NK-92 (cell line): ENCODE data around the gene BCAT1.
"Not testable (repeated sequence)": the region's sequence is repeated elsewhere in the genome, so short reads cannot be mapped to it uniquely, and the experiment has no call there.

Source experiments
- DNase-seq: peaks from one replicate; lab custom pipeline; 2025; ENCODE audit not compliant: unreplicated experiment; lab: John Stamatoyannopoulos, UW

The BCAT1 gene

DNA sequence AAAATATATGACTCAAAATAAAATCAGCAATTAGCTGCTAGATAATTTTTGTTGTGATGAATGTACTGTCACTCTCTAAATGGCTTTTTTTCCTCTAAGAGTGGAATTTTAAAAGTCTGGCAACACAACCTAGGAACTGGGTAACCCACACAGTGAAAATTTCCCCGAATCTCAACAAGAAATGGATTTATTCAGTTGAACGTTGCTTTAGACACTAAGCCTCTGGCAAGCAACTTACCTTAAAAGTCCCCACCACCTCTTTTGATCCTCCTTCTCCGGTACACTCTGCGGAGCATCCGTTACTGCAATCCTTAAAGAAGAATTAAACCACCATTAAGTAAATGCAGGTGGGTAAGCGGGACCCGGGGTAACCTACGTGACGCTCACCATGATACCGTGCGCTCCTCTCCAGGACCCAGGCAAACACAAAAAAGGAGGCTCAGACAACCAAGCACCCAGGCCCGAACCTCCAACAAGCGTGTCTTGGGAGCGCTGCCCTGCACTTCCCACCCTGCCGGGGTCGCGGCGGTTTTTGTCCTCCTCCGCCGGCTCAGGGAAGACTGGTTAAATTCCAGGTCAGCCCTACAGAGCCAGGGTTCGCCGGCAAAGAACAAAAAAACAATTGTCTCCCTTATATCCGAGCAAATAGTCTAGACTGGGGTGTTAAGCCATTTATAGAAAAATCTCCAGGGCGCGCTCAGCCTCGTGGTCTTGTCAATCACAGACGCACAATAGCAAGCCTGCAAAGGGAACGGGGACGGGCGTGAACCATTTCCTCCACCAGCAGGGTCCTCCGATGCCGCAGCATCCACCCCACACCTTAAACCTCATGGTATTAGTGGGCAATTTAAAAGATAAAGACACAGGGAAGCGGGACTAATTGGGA lies 47.1 kb downstream of the BCAT1 start:
- no peak for DNase-seq

- DNase-seq: no peak
These were observed 48.7 kb downstream of the BCAT1 start for GRCh38 chr12:24900196-24900595.

GRCh38 chr12:24899503-24900075 lies 49.3 kb downstream of the BCAT1 start:
- DNase-seq: no peak

- DNase-seq: no peak
These were observed 50.3 kb downstream of the BCAT1 start for GRCh38 chr12:24898606-24899005.

DNA sequence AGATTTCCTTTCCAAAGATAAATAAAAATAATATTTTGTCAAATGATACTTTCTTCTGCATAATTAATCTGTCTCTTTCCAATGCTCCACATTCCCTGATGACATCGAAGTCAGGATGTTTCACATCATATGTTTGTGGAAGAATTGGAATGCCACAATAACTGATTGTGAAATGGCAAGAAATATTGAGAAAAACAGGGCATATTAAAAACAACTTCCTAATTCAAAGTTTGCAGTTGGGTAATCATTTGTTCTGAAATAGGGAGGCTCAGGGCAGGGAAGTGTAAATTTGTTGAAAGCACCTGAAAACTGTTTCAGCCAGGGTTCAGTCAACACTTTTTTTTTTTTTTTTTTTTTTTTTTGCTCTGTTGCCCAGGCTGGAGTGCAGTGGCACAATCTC lies 50.7 kb downstream of the BCAT1 start:
- no peak for DNase-seq

DNA sequence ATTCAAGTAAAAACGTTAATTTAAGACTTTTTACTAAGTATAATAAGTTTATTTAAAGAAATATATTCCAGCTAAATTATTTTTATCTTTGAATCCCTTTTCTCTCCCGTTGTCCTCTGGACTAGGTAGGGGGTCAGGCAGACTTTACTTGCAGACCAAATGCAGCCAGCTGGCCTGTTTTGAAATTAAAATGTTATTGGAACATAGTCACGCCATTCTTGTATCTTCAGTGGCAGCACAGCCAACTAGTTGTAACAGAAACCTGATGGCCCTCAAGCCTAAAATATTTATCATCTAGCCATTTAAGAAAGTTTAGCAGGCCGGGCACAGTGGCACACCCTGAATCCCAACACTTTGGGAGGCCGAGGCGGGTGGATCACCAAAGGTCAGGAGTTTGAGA lies 52.7 kb downstream of the BCAT1 start:
- DNase-seq: no peak

- no peak for DNase-seq
These were observed 53.3 kb downstream of the BCAT1 start for GRCh38 chr12:24895612-24896011.

GRCh38 chr12:24894879-24895278 lies 54.0 kb downstream of the BCAT1 start:
- DNase-seq: no peak

DNA sequence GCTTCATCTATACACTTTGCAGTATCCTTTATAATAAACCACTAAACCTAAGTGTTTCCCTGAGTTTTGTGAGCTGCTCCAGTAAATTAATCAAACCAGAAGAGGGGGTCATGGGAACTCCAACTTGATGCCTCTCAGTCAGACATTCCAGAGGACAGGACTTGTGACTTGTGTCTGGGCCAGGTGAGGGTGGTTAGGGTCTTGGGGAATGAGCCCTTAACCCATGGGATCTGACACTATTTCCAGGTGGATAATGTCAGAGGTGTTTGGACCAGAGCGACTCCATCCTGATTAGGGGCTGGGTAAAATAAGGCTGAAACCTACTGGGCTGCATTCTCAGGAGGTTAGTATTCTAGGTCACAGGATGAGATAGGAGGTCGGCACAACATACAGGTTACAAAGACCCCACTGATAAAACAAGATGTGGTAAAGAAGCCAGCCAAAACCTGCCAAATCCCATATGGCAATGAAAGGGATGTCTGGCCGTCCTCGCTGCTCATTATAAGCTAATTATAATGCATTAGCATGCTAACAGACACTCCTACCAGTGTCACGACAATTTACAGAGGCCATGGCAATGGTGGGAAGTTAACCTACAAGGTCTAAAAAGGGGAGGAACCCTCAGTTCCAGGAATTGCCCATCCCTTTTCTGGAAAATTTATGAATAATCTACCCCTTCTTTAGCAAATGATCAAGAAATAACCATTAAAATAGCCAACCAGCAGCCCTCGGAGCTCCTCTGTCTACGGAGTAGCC lies 58.7 kb downstream of the BCAT1 start:
- no peak for DNase-seq

GRCh38 chr12:24889411-24889810 lies 59.5 kb downstream of the BCAT1 start:
- DNase-seq: no peak

DNA sequence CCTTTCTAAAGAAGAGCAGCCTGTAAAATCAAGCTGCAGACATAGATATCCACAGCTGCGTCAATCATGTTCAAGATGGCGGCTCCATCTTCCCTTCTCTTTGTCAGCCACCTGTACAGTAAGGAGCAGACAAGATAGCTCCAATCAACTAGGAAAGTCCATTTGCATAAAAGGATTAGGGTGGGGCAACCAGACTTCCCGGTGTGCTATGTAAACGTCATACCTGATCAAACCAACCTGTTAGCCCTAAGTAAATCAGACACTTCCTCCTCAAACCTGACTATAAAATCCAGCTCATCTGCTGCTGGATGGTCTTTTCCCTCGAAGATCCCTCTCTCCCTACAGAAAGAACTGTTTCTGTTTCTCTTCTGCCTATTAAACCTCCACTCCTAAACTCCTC lies 60.1 kb downstream of the BCAT1 start:
- no peak for DNase-seq

- DNase-seq: no peak
These were observed 64.0 kb downstream of the BCAT1 start for GRCh38 chr12:24884911-24885310.

DNA sequence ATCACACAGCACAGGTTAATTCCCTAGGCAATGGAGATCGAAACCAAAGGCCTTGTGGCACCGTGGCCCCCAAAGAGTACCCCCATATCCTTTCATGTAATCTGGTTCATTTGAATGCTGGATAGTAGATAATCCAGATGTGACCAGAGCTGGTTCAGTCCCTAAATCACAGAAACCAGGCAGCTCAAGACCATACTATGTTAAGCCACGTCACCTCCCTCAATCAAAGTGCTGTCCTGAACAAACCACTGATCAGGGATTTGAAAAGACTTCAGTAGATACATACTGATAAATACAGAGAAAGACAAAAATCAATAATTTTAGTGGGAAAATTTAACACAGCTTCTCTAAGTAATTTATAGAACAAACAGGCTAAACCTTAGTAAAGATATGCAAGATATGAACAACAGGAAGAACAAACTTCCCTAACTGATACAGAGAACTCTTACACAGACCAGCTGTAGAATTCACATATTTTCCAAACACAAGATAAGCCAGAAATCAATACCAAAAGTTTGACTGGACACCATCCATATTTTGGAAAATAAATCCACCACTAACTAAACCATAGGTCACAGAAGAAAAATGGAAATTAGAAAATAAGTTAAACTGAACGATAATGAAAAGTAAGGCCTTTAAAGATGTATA lies 67.1 kb downstream of the BCAT1 start:
- DNase-seq: no peak

- no peak for DNase-seq
These were observed 67.7 kb downstream of the BCAT1 start for GRCh38 chr12:24881227-24881626.

DNA sequence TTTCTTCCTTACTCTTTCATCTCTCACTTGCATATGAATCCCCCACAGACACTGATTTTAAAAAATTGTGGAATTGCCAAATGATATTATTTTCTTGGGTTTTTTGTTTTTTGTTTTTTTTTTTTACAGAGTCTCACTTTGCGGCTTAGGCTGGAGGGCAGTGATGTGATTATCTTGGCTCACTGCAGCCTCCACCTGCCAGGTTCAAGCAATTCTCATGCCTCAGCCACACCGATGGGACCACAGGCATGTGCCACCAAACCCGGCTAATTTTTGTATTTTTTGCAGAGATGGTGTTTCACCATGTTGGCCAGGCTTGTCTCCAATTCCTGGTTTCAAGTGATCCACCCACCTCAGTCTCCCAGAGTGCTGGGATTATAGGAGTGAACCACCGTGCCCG lies 68.2 kb downstream of the BCAT1 start:
- DNase-seq: no peak

GRCh38 chr12:24879644-24880043 lies 69.3 kb downstream of the BCAT1 start:
- DNase-seq: no peak

GRCh38 chr12:24875014-24875413 lies 73.9 kb downstream of the BCAT1 start:
- DNase-seq: no peak

DNA sequence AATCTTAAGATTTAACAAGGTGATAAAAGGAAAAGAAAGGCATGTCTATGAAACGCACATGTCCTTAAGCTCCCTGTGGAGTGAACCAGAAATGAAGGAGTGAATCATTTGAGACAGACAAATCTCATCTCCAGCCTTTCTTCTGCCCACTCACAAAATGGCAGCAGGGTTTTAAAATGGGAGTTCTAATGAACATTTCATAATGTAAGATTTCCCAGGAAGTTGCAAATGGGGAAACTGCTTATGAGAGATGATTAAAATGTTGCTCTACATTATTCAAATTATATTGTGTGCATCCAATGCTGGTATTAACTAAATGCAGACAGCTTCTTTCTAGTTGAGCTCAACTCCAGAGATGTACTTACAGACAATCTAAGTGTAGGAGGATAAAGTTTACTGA lies 76.7 kb downstream of the BCAT1 start:
- DNase-seq: no peak

GRCh38 chr12:24866139-24866538 lies 82.8 kb downstream of the BCAT1 start:
- DNase-seq: not testable (repeated sequence)

GRCh38 chr12:24864796-24865125 lies 84.1 kb downstream of the BCAT1 start:
- DNase-seq: no peak

- DNase-seq: no peak
These were observed 86.9 kb downstream of the BCAT1 start for GRCh38 chr12:24861766-24862540.
